Gastrocnemius medialis (tissue), 4 donors: ENCODE results near the gene TMEM209.

Source experiments
- POLR2A ChIP-seq, 2 donors: fragments of 450-650 bp; IDR thresholded peaks; one replicate each; pipeline ENCODE4 v1.6.1; 2017; ENCODE audit warnings: antibody characterized with exemption in 2 of 2, mild to moderate bottlenecking in 2 of 2, moderate library complexity in 2 of 2
- TF ChIP-seq, protein P1 (sequence below), 5 experiments: fragments of 450-650 bp in 3 of 5; fragments of 200-600 bp in 2 of 5; sonication (generic) in 2 of 5; IDR thresholded peaks in 4 of 5; conservative IDR thresholded peaks in 1 of 5; 1 replicate in 4 of 5; 2 replicates in 1 of 5; pipeline ENCODE4 v1.5.1; 2016 to 2019; ENCODE audit warnings: antibody characterized with exemption in 5 of 5, mild to moderate bottlenecking in 3 of 5, moderate library complexity in 3 of 5

DNA sequence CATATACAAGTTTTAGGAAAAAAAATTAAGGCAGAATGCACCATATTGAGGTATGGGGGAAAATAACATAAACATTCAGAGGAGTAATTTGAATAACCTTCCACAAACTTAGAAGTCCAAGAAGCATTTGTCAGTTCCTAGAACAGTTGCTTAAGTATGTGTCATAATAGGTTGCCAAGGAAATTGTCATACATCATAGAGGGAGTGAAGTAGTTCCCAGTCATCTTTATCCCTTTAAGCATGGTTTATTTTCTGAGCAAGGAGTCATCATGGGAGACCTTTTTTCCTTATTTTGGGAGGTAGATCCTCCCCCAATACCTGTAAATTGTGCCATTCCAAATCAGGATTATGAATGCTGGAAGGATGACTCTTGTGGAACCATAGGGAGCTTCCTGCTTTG lies 2.4 kb upstream of the TMEM209 start, which contains the start of gene SSMEM1:
- TF ChIP-seq, protein P1, sequence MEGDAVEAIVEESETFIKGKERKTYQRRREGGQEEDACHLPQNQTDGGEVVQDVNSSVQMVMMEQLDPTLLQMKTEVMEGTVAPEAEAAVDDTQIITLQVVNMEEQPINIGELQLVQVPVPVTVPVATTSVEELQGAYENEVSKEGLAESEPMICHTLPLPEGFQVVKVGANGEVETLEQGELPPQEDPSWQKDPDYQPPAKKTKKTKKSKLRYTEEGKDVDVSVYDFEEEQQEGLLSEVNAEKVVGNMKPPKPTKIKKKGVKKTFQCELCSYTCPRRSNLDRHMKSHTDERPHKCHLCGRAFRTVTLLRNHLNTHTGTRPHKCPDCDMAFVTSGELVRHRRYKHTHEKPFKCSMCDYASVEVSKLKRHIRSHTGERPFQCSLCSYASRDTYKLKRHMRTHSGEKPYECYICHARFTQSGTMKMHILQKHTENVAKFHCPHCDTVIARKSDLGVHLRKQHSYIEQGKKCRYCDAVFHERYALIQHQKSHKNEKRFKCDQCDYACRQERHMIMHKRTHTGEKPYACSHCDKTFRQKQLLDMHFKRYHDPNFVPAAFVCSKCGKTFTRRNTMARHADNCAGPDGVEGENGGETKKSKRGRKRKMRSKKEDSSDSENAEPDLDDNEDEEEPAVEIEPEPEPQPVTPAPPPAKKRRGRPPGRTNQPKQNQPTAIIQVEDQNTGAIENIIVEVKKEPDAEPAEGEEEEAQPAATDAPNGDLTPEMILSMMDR (IDR thresholded peaks at IDR 0.05 in 4 of 5, conservative IDR thresholded peaks at IDR 0.05 in 1 of 5): no peak
- no peak for TF ChIP-seq POLR2A (IDR thresholded peaks at IDR 0.05)
